ENCODE measurements around the gene ARHGEF4.

Gene ARHGEF4

GRCh38 chr2:131023758-131024157, 187.0 kb downstream of the ARHGEF4 start:
- no peak for DNase-seq

- no peak for DNase-seq
Measured at GRCh38 chr2:131026919-131027318, 190.2 kb downstream of the ARHGEF4 start.

DNA sequence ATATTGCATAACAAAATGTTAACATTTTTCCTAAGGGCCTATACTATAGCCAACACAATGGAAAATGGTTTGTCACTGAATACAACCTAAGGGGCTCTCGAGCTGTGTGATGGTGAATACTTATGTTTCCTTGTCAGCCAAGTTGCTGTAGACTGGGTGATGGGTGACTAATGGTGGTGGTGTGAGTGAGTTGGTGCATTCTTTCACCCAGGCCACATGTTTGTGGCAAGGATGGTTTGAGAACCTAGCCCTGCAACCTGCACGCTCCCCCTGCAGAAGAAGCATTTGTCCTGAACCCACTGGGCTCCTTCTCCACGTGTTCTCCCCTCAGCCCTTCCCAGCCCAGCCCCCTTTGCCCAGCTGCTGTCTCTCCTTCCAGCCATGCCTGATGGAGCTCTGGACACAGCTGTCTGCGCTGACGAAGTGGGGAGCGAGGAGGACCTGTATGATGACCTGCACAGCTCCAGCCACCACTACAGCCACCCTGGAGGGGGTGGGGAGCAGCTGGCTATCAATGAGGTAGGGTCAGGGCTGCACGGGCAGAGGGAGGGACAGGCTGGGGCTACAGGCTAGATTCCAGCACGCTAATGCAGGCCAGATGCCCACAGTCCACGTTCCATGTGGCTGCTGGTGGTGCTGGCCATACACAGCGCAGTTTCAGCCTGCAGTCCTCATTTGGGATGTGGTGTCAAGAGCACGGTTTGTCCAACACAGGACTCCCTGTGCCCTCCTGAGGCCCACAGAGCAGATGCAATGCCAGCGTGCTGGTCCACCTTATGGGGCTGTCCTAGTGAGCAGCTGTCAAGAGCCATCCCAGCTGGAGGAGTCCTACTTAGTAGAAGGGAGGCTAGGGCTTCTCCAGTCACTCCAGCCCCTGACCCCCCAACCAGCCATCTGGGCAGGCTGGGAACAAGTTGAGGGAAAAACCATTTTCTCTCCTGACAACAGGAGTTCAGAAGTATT, 191.1 kb downstream of the ARHGEF4 start:
- DNase-seq, result no peak

GRCh38 chr2:131029812-131030211, 193.1 kb downstream of the ARHGEF4 start:
- no peak for DNase-seq

DNA sequence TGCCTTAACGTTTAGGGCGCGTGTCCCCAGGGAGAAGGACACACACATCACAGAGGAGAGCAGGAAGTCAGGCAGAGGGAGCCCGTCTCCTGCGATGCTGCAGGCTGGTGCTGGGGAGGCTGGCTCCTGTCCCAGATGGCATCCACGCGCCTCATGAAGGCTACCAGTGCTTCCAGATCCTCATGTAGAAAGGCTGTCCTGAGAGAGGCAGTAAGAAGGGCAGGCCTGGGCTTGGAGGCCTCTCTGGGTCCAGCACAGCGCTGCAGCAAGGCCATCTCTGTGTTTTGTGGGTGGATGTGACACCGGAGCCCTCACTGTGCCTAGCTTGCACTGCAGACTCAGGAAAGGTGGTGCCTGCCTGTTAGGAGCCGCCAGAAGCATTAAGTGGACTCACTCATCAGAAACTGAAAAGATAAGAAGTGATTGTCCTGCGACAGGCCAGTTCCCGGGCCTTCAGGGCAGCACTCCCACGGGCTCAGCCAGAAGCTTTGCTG, 193.8 kb downstream of the ARHGEF4 start:
- DNase-seq, result no peak

- no peak for DNase-seq
Measured at GRCh38 chr2:131031431-131031841, 194.7 kb downstream of the ARHGEF4 start.

- DNase-seq, result no peak
Measured at GRCh38 chr2:131031875-131032274, 195.2 kb downstream of the ARHGEF4 start.

DNA sequence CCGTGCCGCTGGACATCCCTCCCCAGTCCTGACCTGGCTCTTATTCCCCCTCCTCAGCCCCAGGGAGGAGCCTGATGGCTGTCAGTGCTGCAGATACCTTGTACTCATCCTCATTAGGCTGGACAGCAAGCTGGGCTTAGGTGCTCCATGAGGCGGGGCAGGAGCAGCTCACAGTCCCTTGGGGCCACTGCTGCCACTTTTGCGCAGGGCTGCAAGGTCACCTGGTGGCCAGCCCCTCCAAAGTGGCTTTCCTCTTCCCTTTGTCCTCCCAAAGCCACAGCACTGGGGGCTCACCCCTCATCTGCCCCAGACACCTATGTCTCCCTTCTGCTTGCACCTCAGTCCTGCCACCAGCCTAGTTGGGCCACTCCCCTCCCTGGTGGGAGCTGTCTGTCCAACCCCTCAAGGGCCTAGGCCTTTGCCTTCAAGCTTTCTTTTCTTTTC, 195.7 kb downstream of the ARHGEF4 start:
- no peak for DNase-seq

DNA sequence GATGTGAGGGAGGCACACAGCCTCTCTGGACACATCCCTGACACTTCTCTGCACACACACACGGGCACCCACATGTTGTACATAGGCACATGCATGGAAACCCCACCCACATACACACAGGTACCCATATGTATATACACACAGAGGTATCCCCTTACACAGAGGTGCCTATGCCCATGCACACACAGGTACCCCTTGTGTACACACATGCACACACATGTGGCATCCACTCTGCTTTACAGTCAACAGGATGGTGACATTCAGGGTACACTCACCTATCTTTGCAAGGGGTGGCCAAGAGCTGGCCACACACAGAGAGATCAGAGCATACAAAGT, 197.0 kb downstream of the ARHGEF4 start:
- no peak for DNase-seq

DNA sequence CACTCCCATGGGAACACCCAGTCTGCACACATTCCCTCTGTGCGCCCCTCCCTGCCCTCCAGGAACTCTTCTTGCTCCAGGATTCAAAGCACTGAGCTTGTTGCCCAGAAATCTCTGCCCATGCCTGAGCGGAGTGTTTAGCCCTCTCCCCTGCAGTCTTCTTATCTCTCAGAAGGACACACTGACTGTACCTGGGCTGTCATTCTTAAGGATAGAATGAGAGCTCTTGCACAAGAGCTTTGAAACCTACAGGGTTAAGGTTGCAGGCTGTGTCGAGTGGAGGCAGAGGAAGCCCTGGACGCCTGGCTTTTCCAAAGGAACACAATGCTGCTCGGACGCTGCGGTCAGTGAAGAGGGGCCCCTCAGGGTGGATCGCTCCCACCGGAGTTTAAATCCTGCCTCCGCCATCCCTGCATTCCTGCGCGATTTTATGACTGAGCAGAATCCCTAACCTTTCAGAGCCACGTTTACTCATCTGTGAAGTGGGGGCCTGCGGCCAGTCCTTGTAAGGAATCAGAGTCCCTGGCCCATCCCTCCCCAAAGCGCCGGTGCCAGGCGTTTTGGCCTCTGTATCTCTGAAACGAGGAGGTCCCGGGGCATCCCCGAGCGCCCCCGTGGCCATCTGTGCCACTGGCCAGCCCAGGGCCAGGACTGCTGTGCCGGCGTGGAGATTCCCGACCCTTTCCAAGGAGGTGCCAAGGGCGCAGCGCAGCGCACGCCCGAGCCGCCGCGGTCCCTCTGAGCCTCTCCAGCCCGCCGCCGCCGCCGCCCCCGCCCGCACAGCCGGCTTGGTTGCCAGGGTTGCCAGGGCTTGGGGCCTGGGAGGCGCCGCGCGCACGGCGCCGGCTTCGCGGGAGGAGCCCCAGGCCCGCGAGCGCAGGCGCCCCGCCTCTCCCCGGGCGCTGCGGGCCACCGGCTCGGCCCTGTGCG, 197.7 kb downstream of the ARHGEF4 start:
- no peak for DNase-seq

GRCh38 chr2:131035112-131035825, 198.6 kb downstream of the ARHGEF4 start:
- DNase-seq, result no peak

DNA sequence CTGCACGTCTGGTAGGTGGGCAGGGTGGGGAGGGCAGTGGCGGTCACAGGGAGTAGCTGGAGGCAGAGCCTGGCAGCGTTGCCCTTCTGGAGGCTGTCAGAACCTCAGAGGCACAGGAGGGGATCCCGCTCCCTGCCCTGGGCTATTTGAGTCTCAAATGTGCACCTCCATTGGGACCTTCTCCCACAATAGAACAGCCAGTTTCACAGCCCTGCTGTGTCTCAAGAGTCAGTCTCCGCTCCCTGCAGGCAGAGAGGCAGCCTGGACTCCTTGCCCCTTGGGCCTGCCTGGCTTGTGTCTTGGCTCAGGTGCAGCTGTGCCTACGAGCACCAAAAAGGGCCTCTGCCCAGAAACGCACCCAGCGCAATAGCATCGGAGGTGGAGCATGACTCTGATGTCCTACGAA, 199.1 kb downstream of the ARHGEF4 start:
- no peak for DNase-seq

DNA sequence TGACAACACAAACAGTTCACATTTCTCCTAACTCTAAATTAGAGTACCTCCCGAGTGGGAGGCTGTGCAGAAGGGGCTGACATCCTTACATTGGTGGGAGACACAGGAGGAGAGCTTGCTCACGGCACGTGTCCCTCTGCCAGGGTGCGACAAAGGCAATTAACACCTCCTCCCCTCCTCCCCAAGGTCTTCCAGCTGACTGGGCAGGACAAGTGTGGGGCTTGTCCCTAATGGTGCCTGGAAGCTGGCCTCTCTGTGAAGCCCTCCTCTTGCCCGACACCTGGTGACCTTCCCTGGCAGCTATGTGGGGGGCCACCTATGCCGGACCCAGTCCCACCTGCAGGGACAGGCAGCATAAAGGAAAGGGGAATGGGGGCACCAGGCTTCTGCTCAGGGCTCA, 199.6 kb downstream of the ARHGEF4 start:
- DNase-seq, result no peak

DNA sequence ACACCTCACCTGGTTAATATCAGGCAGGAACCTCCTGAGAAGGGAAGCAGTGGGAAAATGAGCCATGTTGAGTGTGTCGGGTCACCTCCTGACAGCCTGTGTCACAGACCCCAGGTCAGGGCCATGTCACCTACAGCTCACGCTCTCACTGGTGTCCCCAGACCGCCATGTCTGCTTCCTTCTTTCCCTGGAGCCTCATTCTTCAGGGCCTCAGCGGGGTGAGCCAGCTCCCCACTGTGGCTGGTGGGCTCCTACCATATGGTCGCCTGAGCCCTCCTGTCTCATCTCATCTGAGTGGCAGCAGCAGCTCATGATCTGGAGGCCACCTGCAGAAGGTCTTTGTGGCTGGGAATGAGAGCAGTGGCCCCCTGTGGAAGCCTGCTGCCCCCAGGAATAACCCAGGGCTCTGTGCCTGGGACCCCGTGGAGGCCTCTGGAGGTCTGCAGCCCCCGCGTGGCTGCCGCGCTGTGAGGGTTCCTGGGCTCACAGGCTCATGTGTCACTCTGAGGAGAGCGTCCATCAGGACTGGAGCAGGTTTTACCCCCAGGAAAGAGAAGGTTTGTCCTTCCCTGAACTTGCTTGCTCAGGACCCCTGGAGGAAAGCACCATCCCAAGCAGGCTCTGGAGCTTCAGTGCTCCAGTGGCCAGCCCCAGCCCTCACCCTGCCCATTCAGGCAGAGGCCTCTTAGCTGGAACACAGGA, 200.1 kb downstream of the ARHGEF4 start:
- no peak for DNase-seq

GRCh38 chr2:131037398-131038257, 200.9 kb downstream of the ARHGEF4 start:
- no peak for DNase-seq

GRCh38 chr2:131038258-131039100, 201.8 kb downstream of the ARHGEF4 start:
- no peak for DNase-seq

DNA sequence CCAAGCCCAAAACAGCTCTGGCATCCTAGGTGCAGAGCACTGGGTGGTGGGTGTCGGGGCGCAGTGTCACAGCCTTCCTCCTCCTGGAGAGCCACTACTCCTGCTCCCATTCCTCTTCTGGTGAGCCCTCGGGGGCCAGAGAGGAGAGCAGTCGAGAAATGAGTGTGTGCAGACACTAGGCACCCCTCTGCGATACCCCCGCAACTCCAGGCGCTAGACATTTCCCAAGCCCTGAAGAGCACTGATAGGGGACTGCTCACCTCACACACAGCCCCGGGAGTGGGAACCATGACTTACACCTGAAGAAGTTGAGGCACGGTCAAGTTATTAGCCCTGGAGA, 202.4 kb downstream of the ARHGEF4 start:
- no peak for DNase-seq

DNA sequence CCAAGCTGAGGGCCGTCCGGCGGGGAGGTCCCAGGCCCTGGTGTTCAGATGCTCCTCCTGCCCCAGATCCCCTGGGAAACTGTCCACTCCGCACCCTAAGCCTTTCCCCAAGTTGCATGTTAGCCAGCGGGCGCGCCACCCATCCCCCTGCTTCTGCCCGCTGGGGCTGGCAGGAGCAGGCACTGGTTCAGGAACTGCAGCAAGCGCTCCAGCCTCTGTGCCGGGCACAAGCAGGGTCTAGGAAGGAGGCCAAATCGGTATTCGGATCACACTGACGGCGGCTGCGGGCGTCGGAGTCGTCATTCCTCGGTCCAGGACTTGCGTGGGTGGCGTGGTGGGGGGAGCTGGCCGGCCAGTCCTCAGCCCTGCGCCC, 202.8 kb downstream of the ARHGEF4 start:
- DNase-seq, result no peak

DNA sequence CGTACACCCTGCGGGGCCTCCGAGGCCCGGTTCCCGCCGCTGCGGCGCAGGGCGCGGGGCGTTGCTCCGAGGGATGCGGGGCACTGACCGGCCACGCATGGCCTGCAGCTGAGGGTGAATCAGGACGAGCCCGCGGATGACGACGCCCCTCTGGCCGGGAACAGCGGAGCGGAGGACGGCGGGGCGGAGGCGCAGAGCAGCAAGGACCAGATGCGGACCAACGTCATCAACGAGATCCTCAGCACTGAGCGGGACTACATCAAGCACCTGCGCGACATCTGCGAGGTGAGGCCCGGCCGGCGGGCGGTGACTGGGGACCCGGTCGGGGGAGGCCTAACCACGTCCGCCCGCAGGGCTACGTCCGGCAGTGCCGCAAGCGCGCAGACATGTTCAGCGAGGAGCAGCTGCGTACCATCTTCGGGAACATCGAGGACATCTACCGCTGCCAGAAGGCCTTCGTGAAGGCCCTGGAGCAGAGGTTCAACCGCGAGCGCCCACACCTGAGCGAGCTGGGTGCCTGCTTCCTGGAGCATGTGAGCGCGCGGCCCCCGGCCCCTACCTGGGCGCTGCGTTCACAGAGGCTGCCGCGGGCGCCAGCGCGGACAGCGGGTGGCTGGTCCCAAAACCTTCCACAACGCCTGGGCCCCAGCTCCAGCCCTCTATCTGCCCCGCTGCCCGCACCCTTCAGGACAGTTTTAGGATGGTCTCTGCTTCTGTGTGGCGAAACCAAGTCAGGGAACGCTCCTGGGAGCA, 203.4 kb downstream of the ARHGEF4 start:
- DNase-seq, result no peak

Data from activated CD4-positive, CD25-positive, alpha-beta regulatory T cell (primary cell).